OCI-LY3 (cell line): ENCODE measurements around the gene ENTREP1.
"Not testable (repeated sequence)": the region's sequence is repeated elsewhere in the genome, so short reads cannot be mapped to it uniquely, and the experiment has no call there.

ENCODE experiments used
- H2AFZ ChIP-seq: fragments of 200-600, 300-600 bp; shearing (Covaris generic); 2 replicates; pipeline ENCODE4 v1.6.0; 2014; ENCODE audit warnings: antibody characterized with exemption, low read depth, low read length
- H3K27ac ChIP-seq: fragments of 200-600, 300-600 bp; sonication (generic); 2 replicates; pipeline ENCODE4 v1.5.1; 2014; ENCODE audit warnings: mild to moderate bottlenecking, low read length, moderate library complexity, mixed read lengths
- H3K27me3 ChIP-seq: fragments of 200-600, 300-600 bp; sonication (generic); 2 replicates; pipeline ENCODE4 v1.6.1; 2014; ENCODE audit warnings: low read depth, low read length, mixed read lengths
- H3K36me3 ChIP-seq: fragments of 200-600, 300-600 bp; sonication (generic); replicated peaks from 2 replicates; pipeline ENCODE3; 2014; ENCODE audit warnings: low read depth, low read length, mixed read lengths
- H3K4me1 ChIP-seq: fragments of 300-600, 200-600 bp; sonication (generic); 2 replicates; pipeline ENCODE4 v1.6.1; 2014; ENCODE audit warnings: low read length, mixed read lengths
- H3K4me2 ChIP-seq: fragments of 200-600, 300-600 bp; sonication (generic); 2 replicates; pipeline ENCODE4 v1.6.1; 2014; ENCODE audit warnings: low read length, mixed read lengths
- H3K4me3 ChIP-seq: fragments of 300-600, 200-600 bp; sonication (generic); 2 replicates; pipeline ENCODE4 v1.5.1; 2014; ENCODE audit warnings: antibody characterized with exemption, mild to moderate bottlenecking, low read length, moderate library complexity
- H3K79me2 ChIP-seq: fragments of 300-600, 200-600 bp; shearing (Covaris generic); 2 replicates; pipeline ENCODE4 v1.6.1; 2014; ENCODE audit warnings: mild to moderate bottlenecking, low read length, mixed read lengths
- H3K9ac ChIP-seq: fragments of 300-600, 200-600 bp; shearing (Covaris generic); 2 replicates; pipeline ENCODE4 v1.6.0; 2014; ENCODE audit warnings: mild to moderate bottlenecking, low read length, moderate library complexity
- H3K9me3 ChIP-seq: fragments of 200-600, 300-600 bp; shearing (Covaris generic); 2 replicates; pipeline ENCODE4 v1.6.1; 2014; ENCODE audit warnings: low read length, mixed read lengths; ENCODE audit not compliant: insufficient read depth
- H4K20me1 ChIP-seq: fragments of 200-600, 300-600 bp; sonication (generic); 2 replicates; pipeline ENCODE4 v1.6.1; 2016; ENCODE audit warnings: low read length, mixed read lengths; ENCODE audit not compliant: insufficient read depth
- EZH2phosphoT487 ChIP-seq: fragments of 200-600 bp; shearing (Covaris generic); IDR thresholded peaks from 2 replicates; pipeline ENCODE4 v1.6.1; 2018; ENCODE audit warnings: antibody characterized with exemption, mixed run types, low read depth
- TF ChIP-seq, protein P1 (sequence below): fragments of 200-600, 300-600 bp; sonication (generic); IDR thresholded peaks from 2 replicates; pipeline ENCODE4 v1.5.1; 2014; ENCODE audit warnings: antibody characterized with exemption, low read length, low read depth

The ENTREP1 gene

DNA sequence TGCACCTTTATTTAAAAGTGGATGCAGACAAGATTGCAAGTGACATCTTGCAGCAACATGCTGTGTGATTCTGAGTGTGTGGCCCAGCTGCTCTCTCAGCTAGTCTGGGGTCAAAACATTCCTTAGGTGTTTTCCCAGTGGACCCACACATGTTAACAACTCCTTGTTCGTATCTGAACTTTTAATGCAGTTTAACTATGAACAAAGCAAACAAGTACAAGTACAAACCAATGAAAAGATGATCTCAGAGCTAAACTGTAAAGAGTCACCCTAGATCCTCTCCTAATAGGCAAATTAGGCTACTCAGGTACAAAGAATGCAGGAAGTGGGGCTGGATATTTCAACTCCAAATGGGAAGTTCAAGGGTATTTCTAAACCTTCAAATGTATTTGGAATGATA, 108.4 kb downstream of the ENTREP1 start:
- H3K9me3 ChIP-seq: no peaks in the 10 kb centered on the region
- H3K27ac ChIP-seq: no peak overlapping the region
- no peak overlapping the region for H3K4me2 ChIP-seq
- H3K27me3 ChIP-seq: peaks cover 12% of the 10 kb centered on the region
- no peak overlapping the region for H2AFZ ChIP-seq
- H3K79me2 ChIP-seq: no peaks in the 10 kb centered on the region
- H4K20me1 ChIP-seq: no peaks in the 10 kb centered on the region
- no peak overlapping the region for H3K9ac ChIP-seq
- no peaks in the 10 kb centered on the region for H3K36me3 ChIP-seq
- no peak for TF ChIP-seq EZH2phosphoT487
- TF ChIP-seq, protein P1, sequence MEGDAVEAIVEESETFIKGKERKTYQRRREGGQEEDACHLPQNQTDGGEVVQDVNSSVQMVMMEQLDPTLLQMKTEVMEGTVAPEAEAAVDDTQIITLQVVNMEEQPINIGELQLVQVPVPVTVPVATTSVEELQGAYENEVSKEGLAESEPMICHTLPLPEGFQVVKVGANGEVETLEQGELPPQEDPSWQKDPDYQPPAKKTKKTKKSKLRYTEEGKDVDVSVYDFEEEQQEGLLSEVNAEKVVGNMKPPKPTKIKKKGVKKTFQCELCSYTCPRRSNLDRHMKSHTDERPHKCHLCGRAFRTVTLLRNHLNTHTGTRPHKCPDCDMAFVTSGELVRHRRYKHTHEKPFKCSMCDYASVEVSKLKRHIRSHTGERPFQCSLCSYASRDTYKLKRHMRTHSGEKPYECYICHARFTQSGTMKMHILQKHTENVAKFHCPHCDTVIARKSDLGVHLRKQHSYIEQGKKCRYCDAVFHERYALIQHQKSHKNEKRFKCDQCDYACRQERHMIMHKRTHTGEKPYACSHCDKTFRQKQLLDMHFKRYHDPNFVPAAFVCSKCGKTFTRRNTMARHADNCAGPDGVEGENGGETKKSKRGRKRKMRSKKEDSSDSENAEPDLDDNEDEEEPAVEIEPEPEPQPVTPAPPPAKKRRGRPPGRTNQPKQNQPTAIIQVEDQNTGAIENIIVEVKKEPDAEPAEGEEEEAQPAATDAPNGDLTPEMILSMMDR: no peak
- no peak overlapping the region for H3K4me3 ChIP-seq
- no peaks in the 10 kb centered on the region for H3K4me1 ChIP-seq

DNA sequence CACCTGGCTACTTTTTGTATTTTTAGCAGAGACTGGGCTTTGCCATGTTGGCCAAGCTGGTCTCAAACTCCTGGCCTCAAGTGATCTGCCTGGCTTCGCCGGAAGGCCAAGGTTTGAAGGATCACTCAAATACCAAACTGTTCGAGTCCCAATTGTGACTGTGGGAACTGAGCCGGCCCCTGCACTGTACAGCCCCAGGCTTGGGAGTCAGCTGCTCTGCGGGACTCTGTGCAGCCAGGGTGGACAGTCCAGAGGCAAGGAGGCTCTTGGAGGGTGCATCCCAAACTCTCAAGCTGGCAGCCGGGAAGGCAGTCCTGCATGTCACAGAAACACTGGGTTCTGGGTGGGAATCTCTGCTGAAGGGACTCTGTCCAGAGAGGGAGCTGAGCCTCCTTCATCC, 109.0 kb downstream of the ENTREP1 start:
- H3K4me3 ChIP-seq: no peak overlapping the region
- H4K20me1 ChIP-seq: no peaks in the 10 kb centered on the region
- no peaks in the 10 kb centered on the region for H3K79me2 ChIP-seq
- H3K27ac ChIP-seq: no peak overlapping the region
- H3K9ac ChIP-seq: no peak overlapping the region
- H3K4me2 ChIP-seq: no peak overlapping the region
- no peaks in the 10 kb centered on the region for H3K36me3 ChIP-seq
- H3K9me3 ChIP-seq: no peaks in the 10 kb centered on the region
- H2AFZ ChIP-seq: no peak overlapping the region
- no peaks in the 10 kb centered on the region for H3K4me1 ChIP-seq
- no peak for TF ChIP-seq EZH2phosphoT487
- TF ChIP-seq, protein P1: no peak
- H3K27me3 ChIP-seq: peaks cover 11% of the 10 kb centered on the region

DNA sequence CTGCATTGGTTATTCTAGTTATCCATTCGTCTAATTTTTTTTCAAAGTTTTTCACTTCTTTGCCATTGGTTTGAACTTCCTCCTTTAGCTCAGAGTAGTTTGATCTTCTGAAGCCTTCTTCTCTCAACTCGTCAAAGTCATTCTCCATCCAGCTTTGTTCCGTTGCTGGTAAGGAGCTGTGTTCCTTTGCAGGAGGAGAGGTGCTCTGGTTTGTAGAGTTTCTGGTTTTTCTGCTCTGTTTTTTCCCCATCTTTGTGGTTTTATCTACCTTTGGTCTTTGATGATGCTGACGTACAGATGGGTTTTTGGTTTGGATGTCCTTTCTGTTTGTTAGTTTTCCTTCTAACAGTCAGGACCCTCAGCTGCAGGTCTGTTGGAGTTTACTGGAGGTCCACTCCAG, 114.6 kb downstream of the ENTREP1 start:
- H3K4me1 ChIP-seq, H4K20me1 ChIP-seq, H3K79me2 ChIP-seq, H3K27ac ChIP-seq, H3K36me3 ChIP-seq, H3K4me2 ChIP-seq, H3K9ac ChIP-seq, H2AFZ ChIP-seq, H3K4me3 ChIP-seq, H3K9me3 ChIP-seq: not testable (repeated sequence)
- 0 out of 2 replicates have a peak, but pooled peaks cover 14% of the 10 kb centered on the region for H3K27me3 ChIP-seq

DNA sequence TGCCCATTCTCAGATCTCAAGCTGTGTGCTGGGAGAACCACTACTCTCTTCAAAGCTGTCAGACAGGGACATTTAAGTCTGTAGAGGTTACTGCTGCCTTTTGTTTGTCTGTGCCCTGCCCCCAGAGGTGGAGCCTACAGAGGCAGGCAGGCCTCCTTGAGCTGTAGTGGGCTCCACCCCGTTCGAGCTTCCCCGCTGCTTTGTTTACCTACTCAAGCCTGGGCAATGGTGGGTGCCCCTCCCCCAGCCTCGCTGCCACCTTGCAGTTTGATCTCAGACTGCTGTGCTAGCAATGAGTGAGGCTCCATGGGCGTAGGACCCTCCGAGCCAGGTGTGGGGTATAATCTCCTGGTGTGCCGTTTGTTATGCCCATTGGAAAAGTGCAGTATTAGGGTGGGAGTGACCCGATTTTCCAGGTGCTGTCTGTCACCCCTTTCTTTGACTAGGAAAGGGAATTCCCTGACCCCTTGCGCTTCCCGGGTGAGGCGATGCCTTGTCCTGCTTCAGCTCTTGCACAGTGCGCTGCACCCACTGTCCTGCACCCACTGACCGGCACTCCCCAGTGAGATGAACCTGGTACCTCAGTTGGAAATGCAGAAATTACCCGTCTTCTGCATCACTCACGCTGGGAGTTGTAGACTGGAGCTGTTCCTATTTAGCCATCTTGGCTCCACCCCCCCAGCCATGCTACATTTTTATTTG, 115.4 kb downstream of the ENTREP1 start:
- not testable (repeated sequence) for H3K9me3 ChIP-seq, H3K27ac ChIP-seq, H2AFZ ChIP-seq, H3K4me3 ChIP-seq, H3K79me2 ChIP-seq, H4K20me1 ChIP-seq, H3K4me1 ChIP-seq, H3K4me2 ChIP-seq, H3K9ac ChIP-seq, H3K36me3 ChIP-seq
- peaks cover 20% of the 10 kb centered on the region for H3K27me3 ChIP-seq
